ENCODE measurements around the gene HECTD4.

Gene HECTD4

GRCh38 chr12:112194601-112195247 lies 187.5 kb downstream of the HECTD4 start:
- Histone ChIP-seq H3K36me3 (ENCODE audit: insufficient read depth) (no peaks in the 10 kb centered on the region), H3K27me3 (ENCODE audit: insufficient read depth, low read depth) (no peaks in the 10 kb centered on the region), H3K4me2 (no peak overlapping the region), H3K27ac (no peak overlapping the region), H4K20me1 (ENCODE audit: insufficient read depth) (no peaks in the 10 kb centered on the region), H3K4me1 (ENCODE audit: low read depth, poor library complexity, severe bottlenecking) (no peaks in the 10 kb centered on the region), H3K79me2 (ENCODE audit: insufficient read depth, low read depth) (no peaks in the 10 kb centered on the region), H3K4me3 (IDR thresholded peaks at IDR 0.05; ENCODE audit: insufficient read depth, low read depth, low read length) (no peak overlapping the region), H3K9ac (no peak overlapping the region), H2AFZ (ENCODE audit: low read depth) (no peak overlapping the region)
- TF ChIP-seq CTCF (conservative IDR thresholded peaks at IDR 0.05; ENCODE audit: low read depth, low read length): no peak

GRCh38 chr12:112192475-112192874 lies 189.8 kb downstream of the HECTD4 start:
- no peak overlapping the region for H3K9ac ChIP-seq
- no peaks in the 10 kb centered on the region for H4K20me1 ChIP-seq (ENCODE audit: insufficient read depth)
- no peaks in the 10 kb centered on the region for H3K36me3 ChIP-seq (ENCODE audit: insufficient read depth)
- no peaks in the 10 kb centered on the region for H3K27me3 ChIP-seq (ENCODE audit: insufficient read depth, low read depth)
- H3K4me2 ChIP-seq: no peak overlapping the region
- TF ChIP-seq CTCF (conservative IDR thresholded peaks at IDR 0.05; ENCODE audit: low read depth, low read length): no peak
- no peak overlapping the region for H3K27ac ChIP-seq
- no peaks in the 10 kb centered on the region for H3K4me1 ChIP-seq (ENCODE audit: low read depth, poor library complexity, severe bottlenecking)
- no peak overlapping the region for H2AFZ ChIP-seq (ENCODE audit: low read depth)
- no peaks in the 10 kb centered on the region for H3K79me2 ChIP-seq (ENCODE audit: insufficient read depth, low read depth)
- no peak overlapping the region for H3K4me3 ChIP-seq (IDR thresholded peaks at IDR 0.05; ENCODE audit: insufficient read depth, low read depth, low read length)

GRCh38 chr12:112191840-112192321 lies 190.3 kb downstream of the HECTD4 start:
- no peak for TF ChIP-seq CTCF (conservative IDR thresholded peaks at IDR 0.05; ENCODE audit: low read depth, low read length)
- Histone ChIP-seq H3K4me2 (no peak overlapping the region), H4K20me1 (ENCODE audit: insufficient read depth) (no peaks in the 10 kb centered on the region), H3K4me1 (ENCODE audit: low read depth, poor library complexity, severe bottlenecking) (no peaks in the 10 kb centered on the region), H2AFZ (ENCODE audit: low read depth) (no peak overlapping the region), H3K36me3 (ENCODE audit: insufficient read depth) (no peaks in the 10 kb centered on the region), H3K79me2 (ENCODE audit: insufficient read depth, low read depth) (no peaks in the 10 kb centered on the region), H3K9ac (no peak overlapping the region), H3K4me3 (IDR thresholded peaks at IDR 0.05; ENCODE audit: insufficient read depth, low read depth, low read length) (no peak overlapping the region), H3K27me3 (ENCODE audit: insufficient read depth, low read depth) (no peaks in the 10 kb centered on the region), H3K27ac (no peak overlapping the region)

- Histone ChIP-seq H4K20me1 (ENCODE audit: insufficient read depth) (no peaks in the 10 kb centered on the region), H3K4me2 (no peak overlapping the region), H3K27ac (no peak overlapping the region), H3K9ac (no peak overlapping the region), H3K36me3 (ENCODE audit: insufficient read depth) (no peaks in the 10 kb centered on the region), H3K4me3 (IDR thresholded peaks at IDR 0.05; ENCODE audit: insufficient read depth, low read depth, low read length) (no peak overlapping the region), H3K79me2 (ENCODE audit: insufficient read depth, low read depth) (no peaks in the 10 kb centered on the region), H3K27me3 (ENCODE audit: insufficient read depth, low read depth) (no peaks in the 10 kb centered on the region), H3K4me1 (ENCODE audit: low read depth, poor library complexity, severe bottlenecking) (no peaks in the 10 kb centered on the region), H2AFZ (ENCODE audit: low read depth) (no peak overlapping the region)
- TF ChIP-seq CTCF (conservative IDR thresholded peaks at IDR 0.05; ENCODE audit: low read depth, low read length): no peak
Observed at GRCh38 chr12:112191201-112191600, 191.0 kb downstream of the HECTD4 start.

Measured in KMS-11 (cell line).